ENCODE measurements around the gene RTTN.

The RTTN gene

DNA sequence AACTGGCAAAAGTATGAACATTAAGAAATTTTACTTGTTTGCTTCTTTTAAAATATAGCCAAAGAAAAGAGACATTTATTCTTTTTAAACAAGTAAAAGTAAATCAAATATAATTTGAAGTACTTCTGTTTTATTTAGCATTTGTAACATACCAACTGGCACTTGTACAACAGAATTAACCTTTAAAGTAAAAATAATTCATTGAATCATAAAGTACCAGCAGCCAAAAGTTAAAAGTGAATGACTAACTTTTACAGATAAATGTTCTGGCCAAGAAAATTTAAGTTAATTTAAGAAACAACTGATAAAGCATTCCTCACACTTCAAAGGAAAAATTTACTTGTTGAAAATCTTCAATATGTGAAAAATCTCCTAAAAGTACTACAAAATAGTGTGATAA lies 23.8 kb downstream of the RTTN start:
- H3K4me3 ChIP-seq (ENCODE audit: control insufficient read depth, low read depth, low read length), result no peak overlapping the region
- TF ChIP-seq, protein P1, sequence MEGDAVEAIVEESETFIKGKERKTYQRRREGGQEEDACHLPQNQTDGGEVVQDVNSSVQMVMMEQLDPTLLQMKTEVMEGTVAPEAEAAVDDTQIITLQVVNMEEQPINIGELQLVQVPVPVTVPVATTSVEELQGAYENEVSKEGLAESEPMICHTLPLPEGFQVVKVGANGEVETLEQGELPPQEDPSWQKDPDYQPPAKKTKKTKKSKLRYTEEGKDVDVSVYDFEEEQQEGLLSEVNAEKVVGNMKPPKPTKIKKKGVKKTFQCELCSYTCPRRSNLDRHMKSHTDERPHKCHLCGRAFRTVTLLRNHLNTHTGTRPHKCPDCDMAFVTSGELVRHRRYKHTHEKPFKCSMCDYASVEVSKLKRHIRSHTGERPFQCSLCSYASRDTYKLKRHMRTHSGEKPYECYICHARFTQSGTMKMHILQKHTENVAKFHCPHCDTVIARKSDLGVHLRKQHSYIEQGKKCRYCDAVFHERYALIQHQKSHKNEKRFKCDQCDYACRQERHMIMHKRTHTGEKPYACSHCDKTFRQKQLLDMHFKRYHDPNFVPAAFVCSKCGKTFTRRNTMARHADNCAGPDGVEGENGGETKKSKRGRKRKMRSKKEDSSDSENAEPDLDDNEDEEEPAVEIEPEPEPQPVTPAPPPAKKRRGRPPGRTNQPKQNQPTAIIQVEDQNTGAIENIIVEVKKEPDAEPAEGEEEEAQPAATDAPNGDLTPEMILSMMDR (IDR thresholded peaks at IDR 0.05; ENCODE audit: control insufficient read depth, insufficient read depth, low read depth, low read length, missing control alignments), result no peak
- no peak for DNase-seq (ENCODE audit: low read depth)

GRCh38 chr18:70181015-70181414 lies 24.5 kb downstream of the RTTN start:
- H3K4me3 ChIP-seq (ENCODE audit: control insufficient read depth, low read depth, low read length), result no peak overlapping the region
- DNase-seq (ENCODE audit: low read depth), result no peak
- TF ChIP-seq, protein P1 (IDR thresholded peaks at IDR 0.05; ENCODE audit: control insufficient read depth, insufficient read depth, low read depth, low read length, missing control alignments), result no peak

GRCh38 chr18:70176537-70176936 lies 28.9 kb downstream of the RTTN start:
- TF ChIP-seq, protein P1 (IDR thresholded peaks at IDR 0.05; ENCODE audit: control insufficient read depth, insufficient read depth, low read depth, low read length, missing control alignments), result no peak
- no peak overlapping the region for H3K4me3 ChIP-seq (ENCODE audit: control insufficient read depth, low read depth, low read length)
- no peak for DNase-seq (ENCODE audit: low read depth)

GRCh38 chr18:70175216-70175615 lies 30.3 kb downstream of the RTTN start:
- no peak for DNase-seq (ENCODE audit: low read depth)
- no peak overlapping the region for H3K4me3 ChIP-seq (ENCODE audit: control insufficient read depth, low read depth, low read length)
- TF ChIP-seq, protein P1 (IDR thresholded peaks at IDR 0.05; ENCODE audit: control insufficient read depth, insufficient read depth, low read depth, low read length, missing control alignments), result no peak

GRCh38 chr18:70172225-70172624 lies 33.3 kb downstream of the RTTN start:
- DNase-seq (ENCODE audit: low read depth), result no peak
- TF ChIP-seq, protein P1 (IDR thresholded peaks at IDR 0.05; ENCODE audit: control insufficient read depth, insufficient read depth, low read depth, low read length, missing control alignments), result peak; percentile 39
- no peak overlapping the region for H3K4me3 ChIP-seq (ENCODE audit: control insufficient read depth, low read depth, low read length)

GRCh38 chr18:70169747-70170146 lies 35.7 kb downstream of the RTTN start:
- no peak for DNase-seq (ENCODE audit: low read depth)
- H3K4me3 ChIP-seq (ENCODE audit: control insufficient read depth, low read depth, low read length), result no peak overlapping the region
- TF ChIP-seq, protein P1 (IDR thresholded peaks at IDR 0.05; ENCODE audit: control insufficient read depth, insufficient read depth, low read depth, low read length, missing control alignments), result no peak

DNA sequence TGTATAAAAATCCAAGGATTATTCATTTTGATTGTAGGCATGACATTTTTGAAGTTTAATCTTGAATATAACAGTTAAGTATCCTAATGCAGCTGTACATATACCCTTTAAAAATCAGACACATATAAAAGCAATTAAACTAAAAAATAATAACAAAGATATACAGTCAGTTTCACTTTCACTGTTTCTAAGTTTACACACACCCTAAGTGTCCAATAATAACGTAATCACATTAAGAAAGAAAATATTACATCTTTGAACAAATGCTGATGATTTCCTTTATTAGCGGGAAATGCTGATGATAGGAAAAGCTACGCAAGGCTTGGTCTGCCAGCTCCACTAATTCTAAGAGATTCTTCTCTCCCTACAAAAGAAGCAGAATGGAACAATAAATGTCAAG lies 38.8 kb downstream of the RTTN start:
- TF ChIP-seq, protein P1 (IDR thresholded peaks at IDR 0.05; ENCODE audit: control insufficient read depth, insufficient read depth, low read depth, low read length, missing control alignments), result no peak
- H3K4me3 ChIP-seq (ENCODE audit: control insufficient read depth, low read depth, low read length), result no peak overlapping the region

More for the DNA sequence above, 38.8 kb downstream of the RTTN start:
- no peak for DNase-seq (ENCODE audit: low read depth)
